Ovary (tissue), 3 donors: ENCODE data around the gene SLC25A28.

Experiments used
- EP300 ChIP-seq: sonication (generic); formaldehyde crosslinking; IDR thresholded peaks from one replicate; pipeline ENCODE4 v1.6.1; 2017; ENCODE audit warnings: antibody characterized with exemption
- POLR2A ChIP-seq: fragments of 450-650 bp; IDR thresholded peaks from one replicate; pipeline ENCODE4 v1.6.1; 2017; ENCODE audit warnings: antibody characterized with exemption, mild to moderate bottlenecking, moderate library complexity
- TF ChIP-seq, protein P1 (sequence below), 3 donors: fragments of 450-650 bp in 2 of 3; fragments of 200-600 bp in 1 of 3; IDR thresholded peaks; one replicate each; pipeline versions ENCODE4 v1.5.1 to v1.8.0; 2016 to 2022; ENCODE audit warnings: antibody characterized with exemption in 3 of 3, mild to moderate bottlenecking in 1 of 3
- donor health status: DM: no; HTN: no; CAD: no.

DNA sequence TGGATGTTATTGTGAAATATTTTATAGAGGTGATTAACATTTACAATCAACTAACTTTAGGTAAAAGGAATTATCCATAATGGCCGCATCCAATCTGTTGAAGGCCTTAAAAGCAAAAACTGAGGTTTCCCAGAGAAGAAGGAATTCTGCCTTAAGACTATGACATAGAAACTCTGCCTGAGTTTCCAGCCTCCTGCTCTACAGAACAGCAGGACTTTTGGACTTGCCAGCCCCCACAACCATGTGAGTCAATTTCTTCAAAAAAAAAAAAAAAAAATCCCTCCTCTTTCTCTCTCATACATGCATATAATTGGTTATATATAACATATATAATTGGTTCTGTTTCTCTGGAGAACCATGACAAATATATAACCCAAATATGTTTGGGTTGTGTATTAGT is 15.4 kb downstream of the SLC25A28 start:
- TF ChIP-seq POLR2A (no peak), EP300 (no peak)
- TF ChIP-seq, protein P1, sequence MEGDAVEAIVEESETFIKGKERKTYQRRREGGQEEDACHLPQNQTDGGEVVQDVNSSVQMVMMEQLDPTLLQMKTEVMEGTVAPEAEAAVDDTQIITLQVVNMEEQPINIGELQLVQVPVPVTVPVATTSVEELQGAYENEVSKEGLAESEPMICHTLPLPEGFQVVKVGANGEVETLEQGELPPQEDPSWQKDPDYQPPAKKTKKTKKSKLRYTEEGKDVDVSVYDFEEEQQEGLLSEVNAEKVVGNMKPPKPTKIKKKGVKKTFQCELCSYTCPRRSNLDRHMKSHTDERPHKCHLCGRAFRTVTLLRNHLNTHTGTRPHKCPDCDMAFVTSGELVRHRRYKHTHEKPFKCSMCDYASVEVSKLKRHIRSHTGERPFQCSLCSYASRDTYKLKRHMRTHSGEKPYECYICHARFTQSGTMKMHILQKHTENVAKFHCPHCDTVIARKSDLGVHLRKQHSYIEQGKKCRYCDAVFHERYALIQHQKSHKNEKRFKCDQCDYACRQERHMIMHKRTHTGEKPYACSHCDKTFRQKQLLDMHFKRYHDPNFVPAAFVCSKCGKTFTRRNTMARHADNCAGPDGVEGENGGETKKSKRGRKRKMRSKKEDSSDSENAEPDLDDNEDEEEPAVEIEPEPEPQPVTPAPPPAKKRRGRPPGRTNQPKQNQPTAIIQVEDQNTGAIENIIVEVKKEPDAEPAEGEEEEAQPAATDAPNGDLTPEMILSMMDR (IDR thresholded peaks at IDR 0.05) = no peak
